Sciatic nerve (tissue), 2 donors: ENCODE results near the gene ACP1. TPM values are rescaled to one million over a fixed set of nuclear protein-coding genes. Genes with fewer than 3 reads are reported as not detected.

Source experiments
- ATAC-seq: fragments of 200-7000 bp; cut with Tn5 transposase; one replicate; pipeline ENCODE4 v1.9.1; 2020; ENCODE audit warnings: mild to moderate bottlenecking, moderate library complexity
- DNase-seq: peaks from one replicate; pipeline ENCODE4 v3.0.0-alpha.2; 2020; ENCODE audit warnings: low spot score
- intact Hi-C: fragments of 100-400 bp; cut with DNase I; formaldehyde crosslinking; loops from one replicate; pipeline ENCODE4 v1.14.2; 2022
- total RNA-seq: library from RNA; stranded (reverse); fragmentation: NEBNext Ultra II Directional; extraction: Animal tissue kit (Norgen Biotek cat#: 25700); gene quantifications from one replicate; pipeline ENCODE4 v1.2.1, GENCODE V29; 2021
- donor health status: DM: no; HTN: no; CAD: no.
- donor health status: DM: no; HTN: no; CAD: no.

The ACP1 gene
- total RNA-seq: 49.4 TPM

- intact Hi-C loops: no loop called here
- DNase-seq (peak; percentile 95), ATAC-seq (peak; percentile 98)
Measured at GRCh38 chr2:264493-265468, at the start of gene ACP1. ACP1 (plus strand) TSS chr2:264947; CDS start chr2:264965, 18 bp downstream.

DNA sequence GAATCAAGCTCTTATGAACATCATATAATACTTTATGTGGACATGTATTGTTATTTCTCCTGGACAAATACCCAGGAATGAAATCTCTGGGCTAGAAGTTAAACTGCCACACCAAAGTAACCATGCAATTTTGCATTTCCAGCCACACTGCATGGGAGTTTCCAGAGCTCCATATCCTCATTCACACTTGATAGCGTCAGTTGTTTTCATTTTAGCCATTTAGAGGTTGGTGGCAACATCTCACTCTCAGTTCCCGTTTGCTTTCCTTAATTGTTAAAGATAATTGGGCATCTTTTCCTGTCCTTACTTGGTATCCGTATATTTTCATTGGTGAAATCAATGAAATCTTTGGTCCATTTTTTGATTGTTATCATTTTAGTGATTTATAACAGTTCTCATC lies 48.7 kb upstream of the ACP1 start:
- intact Hi-C loops: no loop called here
- DNase-seq (no peak), ATAC-seq (no peak)

DNA sequence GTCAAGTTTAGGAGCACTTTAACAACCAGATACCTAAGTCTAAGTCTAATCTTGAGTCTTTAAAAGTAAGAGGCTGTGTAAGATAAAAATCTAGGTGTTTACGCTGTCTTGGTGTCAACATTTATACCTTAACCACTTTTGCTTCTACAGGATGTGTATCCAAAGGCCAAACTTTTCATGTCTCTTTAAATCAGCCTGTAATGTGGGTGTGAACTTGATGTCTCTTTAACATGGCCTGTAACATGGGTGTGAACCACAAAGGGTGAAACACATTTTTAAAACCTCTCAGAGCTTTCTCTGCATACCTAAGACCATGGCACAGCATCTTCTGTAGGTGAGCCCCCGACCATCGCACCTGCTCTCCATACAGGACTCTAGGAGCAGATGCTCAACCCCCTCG lies 41.3 kb upstream of the ACP1 start:
- DNase-seq: no peak
- intact Hi-C loops: no loop called here
- no peak for ATAC-seq

DNA sequence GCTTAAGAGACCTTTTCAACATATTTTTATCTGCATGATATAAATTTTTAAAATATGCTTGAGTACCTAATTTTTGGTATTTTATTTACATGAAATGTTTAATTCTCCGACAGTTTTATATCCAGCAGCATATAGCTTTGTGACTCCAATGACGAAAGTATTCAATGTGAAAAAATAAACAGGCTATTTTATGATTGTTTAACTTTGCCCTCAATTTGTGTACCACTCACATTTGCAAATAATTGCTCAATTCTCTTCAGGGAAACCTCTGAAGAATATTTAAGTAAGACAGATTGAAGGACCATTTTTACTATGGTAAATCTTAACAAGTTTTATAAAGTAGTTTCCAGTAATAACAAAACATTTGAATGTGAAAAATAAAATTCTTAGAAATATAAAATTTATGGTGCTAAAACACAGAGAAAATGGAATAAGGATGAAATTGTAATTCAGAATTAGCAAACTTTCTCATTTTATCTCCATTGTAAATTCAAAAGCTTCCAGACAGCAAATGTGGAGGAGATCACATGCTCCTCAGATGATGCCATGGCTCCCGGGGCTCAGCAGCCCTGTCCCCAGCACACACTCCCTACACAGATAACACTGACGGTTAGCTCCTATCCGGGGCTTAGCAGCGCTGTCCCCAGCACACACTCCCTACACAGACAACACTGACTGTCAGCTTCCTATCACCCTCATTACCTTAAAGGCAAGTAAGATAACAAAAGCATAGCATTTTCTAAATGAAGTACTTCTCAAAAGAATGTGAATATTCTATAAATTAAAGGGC lies 40.6 kb upstream of the ACP1 start:
- intact Hi-C loops: no loop called here
- ATAC-seq: no peak
- no peak for DNase-seq

GRCh38 chr2:228115-228514 lies 36.6 kb upstream of the ACP1 start:
- DNase-seq (no peak), ATAC-seq (no peak)
- intact Hi-C loops: no loop called here

DNA sequence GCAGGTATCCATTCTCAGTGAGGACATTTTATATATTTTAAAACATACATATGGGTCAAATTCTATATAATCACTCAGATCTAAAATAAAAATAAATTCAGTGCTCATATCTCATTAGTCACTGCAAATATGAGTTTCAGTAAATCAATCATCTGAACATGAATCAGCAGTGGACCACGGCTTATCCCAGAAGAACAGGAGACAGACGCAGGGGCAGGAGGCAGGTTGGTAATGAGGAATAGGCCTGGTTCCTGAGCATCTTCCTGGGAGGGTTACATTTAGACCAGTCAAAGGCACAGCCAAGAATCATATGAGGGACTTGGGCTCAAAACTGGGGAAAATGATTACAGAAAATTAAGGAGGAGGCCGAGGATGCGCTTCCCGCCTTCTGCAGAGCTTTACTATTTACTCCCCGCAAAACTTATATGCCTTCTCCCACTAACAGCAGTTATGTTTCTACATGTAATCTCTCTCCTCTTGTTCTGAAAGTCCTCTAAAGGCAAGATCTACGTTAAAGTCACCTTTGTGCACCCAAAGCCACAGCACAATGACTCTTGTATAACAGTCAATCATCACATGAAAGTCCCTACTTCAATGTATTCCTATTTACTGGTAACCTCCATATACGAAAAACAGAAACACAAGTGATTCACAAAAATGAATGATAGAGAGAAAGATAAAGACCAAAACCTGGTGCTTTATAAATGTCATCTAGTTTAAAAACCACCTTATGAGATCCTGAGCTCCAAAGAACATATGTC lies 36.0 kb upstream of the ACP1 start:
- intact Hi-C loops: no loop called here
- no peak for ATAC-seq
- no peak for DNase-seq

DNA sequence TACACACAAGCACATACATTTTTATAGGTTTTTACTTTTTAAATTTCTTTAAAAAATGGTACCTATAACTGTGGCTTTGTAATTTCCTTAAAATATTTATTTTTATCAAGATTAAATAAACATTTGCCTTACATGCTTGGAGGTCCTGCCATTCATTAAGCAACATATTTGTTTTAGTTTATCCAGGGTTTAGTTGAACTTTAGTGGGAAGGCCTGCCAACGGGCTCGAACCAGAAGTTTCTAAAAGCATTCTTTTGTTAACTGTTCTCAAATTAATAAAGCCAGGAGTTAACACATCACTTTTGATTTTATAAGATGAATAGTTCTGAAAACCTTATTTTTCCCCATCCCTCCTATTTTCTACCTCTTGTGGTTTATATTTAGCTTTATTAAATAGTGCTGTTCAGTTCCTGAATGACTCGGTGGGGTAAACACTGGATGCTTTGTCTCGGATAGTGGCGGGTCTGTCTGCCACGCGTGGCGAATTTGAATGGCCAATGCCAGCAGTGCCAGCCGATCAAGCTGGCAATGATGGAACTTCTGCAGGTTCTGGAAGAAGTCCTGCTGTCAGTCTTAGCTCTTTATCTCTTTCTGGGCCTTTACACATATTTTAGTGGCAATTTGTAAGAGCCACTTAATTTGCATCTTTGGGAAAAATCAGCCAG lies 33.1 kb upstream of the ACP1 start:
- no peak for ATAC-seq
- intact Hi-C loops: no loop called here

DNA sequence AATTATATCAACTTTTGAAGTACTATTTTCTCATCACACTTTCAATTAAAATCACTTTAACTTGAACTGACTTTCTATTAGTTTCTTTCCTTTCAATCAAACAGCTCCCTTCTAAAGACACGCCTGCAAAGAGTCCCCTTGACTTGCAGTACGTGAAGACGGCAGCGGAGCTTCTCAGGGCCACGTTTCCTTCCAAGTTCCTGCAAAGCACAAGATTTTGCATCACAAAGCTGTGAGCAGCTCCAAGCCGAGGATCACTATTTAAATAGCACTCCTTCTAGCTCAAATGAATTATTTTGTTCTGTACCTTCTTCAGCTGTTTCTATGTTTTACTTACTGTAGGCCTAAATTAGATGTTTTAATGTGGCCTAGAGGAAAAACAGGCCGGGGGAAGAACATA lies 31.7 kb upstream of the ACP1 start:
- ATAC-seq (no peak), DNase-seq (no peak)
- intact Hi-C loops: no loop called here

More for the DNA sequence above, 33.1 kb upstream of the ACP1 start:
- no peak for DNase-seq

- ATAC-seq (no peak), DNase-seq (no peak)
- intact Hi-C loops: no loop called here
Measured at GRCh38 chr2:234421-234820, 30.3 kb upstream of the ACP1 start.

- intact Hi-C loops: no loop called here
- DNase-seq: no peak
- no peak for ATAC-seq
Measured at GRCh38 chr2:236993-237539, 27.7 kb upstream of the ACP1 start.

DNA sequence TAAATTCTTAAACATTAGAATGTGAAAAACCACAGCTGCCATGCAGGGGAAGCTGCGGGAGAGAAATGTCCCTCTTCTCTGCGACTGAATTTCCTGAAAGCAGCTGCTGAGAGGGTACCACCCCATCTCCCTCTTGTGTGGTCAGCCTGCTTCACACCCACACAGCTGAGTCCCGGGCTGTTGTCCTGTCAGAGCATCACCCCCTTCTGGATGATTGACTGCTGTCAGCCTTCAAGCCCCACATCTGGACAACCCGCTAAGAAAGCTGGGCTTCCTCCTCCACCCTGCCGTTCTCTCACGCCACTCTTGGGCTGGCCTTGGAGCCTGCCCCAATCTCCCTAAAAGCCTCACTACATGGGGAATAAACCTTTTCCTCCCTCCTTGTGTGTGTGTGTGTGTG lies 26.9 kb upstream of the ACP1 start:
- no peak for DNase-seq
- ATAC-seq: no peak
- intact Hi-C loops: no loop called here

GRCh38 chr2:238431-238830 lies 26.3 kb upstream of the ACP1 start:
- intact Hi-C loops: no loop called here
- ATAC-seq (no peak), DNase-seq (no peak)

- ATAC-seq: no peak
- intact Hi-C loops: no loop called here
Measured at GRCh38 chr2:238869-239268, 25.9 kb upstream of the ACP1 start.

DNA sequence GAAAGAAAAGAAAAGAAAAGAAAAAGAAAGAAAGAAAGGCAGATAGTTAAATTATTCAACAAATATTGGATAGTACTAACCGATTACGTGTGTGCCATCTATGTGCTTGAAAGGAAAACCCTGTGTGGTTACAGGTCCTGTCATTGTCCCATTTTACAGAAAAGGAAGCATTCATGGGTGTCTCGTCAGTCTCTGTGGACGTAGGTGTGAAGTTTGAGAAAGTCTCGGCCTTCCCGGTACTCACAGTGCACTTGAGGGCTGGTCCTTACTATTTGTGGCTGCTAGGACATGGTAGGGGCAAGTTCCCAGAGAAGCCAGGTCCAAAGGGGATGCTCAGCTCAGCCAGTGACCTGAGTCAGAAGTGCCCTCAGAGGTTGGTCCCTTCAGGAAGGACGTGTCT lies 20.2 kb upstream of the ACP1 start:
- intact Hi-C loops: no loop called here
- DNase-seq: no peak
- ATAC-seq: no peak

More at GRCh38 chr2:238869-239268, 25.9 kb upstream of the ACP1 start:
- DNase-seq: no peak

DNA sequence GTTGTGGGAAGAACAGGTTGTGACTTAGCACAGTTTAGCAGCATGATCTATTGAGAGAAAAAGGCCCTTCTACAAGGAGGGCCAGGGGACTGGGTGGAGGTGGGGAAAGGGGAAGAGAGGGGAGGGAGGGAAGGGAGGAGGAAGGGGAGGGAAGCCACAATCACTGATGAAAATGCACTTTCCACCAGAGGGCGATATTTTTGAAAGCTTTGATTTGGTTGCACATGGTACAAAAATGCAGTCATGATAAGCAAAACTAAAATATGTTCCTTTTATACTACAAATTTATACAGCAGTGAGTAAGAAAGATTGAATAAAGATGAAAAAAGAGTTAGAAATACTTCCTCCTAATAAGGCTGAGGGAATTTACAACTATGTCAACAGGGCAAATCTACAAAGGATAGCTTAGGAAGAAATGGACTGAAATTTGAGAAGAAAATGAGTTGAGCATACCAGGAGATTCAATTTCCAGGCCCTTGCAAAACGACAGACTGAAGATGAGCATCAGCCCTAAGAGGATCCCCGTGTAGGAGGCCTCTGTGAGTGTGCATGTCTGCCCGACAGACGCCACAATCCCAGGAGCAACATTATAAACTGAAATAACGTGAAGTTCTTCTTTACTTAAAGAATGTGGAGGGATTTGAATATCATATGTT lies 18.1 kb upstream of the ACP1 start:
- intact Hi-C loops: no loop called here
- ATAC-seq: peak; percentile 50
- DNase-seq: no peak

DNA sequence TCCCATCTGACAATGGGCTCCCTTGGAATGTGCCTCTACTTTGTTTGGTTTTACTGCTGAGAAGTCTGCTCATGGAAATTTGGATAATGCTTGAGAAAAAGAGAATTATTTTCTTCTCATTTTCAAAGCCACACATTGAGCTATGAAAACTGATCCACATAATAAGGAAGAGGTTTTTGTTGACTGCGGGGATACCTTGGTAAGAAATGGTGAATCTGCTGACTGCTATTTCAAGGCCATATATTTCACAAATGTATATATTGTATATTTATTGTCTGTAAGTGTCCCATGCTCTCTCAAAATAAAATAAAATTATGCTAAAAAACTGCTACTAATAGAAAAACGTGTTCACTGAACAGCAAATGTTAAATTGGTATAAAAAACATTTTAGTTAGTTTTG lies 16.0 kb upstream of the ACP1 start:
- intact Hi-C loops: no loop called here
- no peak for ATAC-seq
- no peak for DNase-seq

DNA sequence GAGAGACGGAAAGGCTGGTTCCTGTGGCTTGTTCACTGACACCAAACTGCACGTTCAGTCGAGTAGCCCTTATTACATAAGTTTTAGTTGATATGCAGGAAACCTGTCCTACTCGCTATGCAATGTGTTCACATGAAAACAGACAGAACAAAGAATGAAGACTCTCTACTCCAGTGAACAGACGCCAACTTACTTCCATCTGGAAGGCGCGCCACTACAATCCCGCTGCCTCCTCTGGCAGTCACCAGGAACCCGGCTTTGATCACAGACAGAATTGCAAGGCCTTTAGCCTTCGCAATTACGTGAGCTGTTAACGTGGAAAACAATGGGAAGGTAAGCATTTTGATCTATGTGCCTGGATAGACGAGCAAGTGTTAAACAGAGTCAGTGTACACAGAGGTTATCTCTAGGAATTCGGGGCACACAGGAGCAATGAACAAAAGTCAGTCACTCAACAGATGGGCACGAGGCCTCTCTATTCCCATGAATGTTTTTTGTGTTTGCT lies 15.2 kb upstream of the ACP1 start:
- no peak for DNase-seq
- intact Hi-C loops: no loop called here
- ATAC-seq: no peak

- ATAC-seq: no peak
- no peak for DNase-seq
- intact Hi-C loops: no loop called here
Measured at GRCh38 chr2:252001-252602, 12.6 kb upstream of the ACP1 start.
